ENCODE results near the gene SLC26A2. TPM values are rescaled to one million over a fixed set of nuclear protein-coding genes. Genes with fewer than 3 reads are reported as not detected.

The SLC26A2 gene
- total RNA-seq, 6 experiments from 2014 or later, result 1.3 to 2.4 (median 2.0) TPM

DNA sequence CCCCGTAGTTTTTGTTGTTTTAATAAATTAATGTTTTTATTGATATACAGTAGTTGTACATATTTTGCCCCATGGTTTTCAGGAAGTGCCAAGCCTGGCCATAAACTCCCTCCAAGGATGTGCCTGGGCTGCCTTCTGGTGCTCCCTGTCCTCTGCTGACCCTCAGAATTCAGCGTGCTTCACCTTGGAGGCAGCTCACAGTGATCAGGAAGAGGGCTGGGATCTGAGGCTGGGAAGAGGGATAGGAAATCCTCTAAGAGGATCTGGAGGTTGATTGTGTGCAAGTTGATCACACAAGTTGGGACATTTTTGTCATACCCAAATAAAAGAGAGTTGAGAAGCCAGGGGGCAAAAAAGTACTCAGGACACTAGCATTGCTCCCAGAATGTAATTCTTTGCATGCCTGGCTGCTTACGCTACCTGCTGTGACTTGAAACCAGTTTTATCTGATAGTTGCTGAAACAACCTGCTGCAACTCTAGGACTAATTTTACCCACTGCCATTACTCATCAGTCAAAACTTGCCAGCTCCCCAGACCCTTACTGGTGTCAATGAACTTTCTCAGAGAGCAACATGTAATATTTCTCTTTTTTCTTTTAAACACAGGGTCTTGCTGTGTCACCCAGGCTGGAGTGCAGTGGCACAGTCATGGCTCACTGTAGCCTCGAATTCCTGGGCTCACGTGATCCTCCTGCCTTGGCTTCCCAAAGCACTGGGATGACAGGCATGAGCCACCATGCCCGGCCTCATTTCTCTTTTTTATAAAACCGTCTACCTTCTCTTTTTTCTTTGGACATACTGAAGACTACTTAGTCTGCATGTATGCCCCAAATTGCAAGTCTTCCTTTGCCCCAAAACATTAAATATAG, 44.9 kb upstream of the SLC26A2 start:
- Histone ChIP-seq H3K4me3 (no peak overlapping the region), H3K4me1 (no peaks in the 10 kb centered on the region), H3K27ac (no peak overlapping the region), H3K36me3 (no peaks in the 10 kb centered on the region), H3K9me3 (no peaks in the 10 kb centered on the region), H3K27me3 (no peaks in the 10 kb centered on the region)
- no peak for DNase-seq
- no peak for ATAC-seq
- WGBS (ENCODE audit: insufficient coverage, low coverage, low lambda C conversion rate, missing lambda C conversion rate), result 76% methylated on average over 6 of the region's 7 CpGs
- no peak for TF ChIP-seq POLR2A (IDR thresholded peaks at IDR 0.05)
- TF ChIP-seq, protein P1, sequence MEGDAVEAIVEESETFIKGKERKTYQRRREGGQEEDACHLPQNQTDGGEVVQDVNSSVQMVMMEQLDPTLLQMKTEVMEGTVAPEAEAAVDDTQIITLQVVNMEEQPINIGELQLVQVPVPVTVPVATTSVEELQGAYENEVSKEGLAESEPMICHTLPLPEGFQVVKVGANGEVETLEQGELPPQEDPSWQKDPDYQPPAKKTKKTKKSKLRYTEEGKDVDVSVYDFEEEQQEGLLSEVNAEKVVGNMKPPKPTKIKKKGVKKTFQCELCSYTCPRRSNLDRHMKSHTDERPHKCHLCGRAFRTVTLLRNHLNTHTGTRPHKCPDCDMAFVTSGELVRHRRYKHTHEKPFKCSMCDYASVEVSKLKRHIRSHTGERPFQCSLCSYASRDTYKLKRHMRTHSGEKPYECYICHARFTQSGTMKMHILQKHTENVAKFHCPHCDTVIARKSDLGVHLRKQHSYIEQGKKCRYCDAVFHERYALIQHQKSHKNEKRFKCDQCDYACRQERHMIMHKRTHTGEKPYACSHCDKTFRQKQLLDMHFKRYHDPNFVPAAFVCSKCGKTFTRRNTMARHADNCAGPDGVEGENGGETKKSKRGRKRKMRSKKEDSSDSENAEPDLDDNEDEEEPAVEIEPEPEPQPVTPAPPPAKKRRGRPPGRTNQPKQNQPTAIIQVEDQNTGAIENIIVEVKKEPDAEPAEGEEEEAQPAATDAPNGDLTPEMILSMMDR (IDR thresholded peaks at IDR 0.05), result no peak
- intact Hi-C loops (cut with DNase I), result no loop called here

DNA sequence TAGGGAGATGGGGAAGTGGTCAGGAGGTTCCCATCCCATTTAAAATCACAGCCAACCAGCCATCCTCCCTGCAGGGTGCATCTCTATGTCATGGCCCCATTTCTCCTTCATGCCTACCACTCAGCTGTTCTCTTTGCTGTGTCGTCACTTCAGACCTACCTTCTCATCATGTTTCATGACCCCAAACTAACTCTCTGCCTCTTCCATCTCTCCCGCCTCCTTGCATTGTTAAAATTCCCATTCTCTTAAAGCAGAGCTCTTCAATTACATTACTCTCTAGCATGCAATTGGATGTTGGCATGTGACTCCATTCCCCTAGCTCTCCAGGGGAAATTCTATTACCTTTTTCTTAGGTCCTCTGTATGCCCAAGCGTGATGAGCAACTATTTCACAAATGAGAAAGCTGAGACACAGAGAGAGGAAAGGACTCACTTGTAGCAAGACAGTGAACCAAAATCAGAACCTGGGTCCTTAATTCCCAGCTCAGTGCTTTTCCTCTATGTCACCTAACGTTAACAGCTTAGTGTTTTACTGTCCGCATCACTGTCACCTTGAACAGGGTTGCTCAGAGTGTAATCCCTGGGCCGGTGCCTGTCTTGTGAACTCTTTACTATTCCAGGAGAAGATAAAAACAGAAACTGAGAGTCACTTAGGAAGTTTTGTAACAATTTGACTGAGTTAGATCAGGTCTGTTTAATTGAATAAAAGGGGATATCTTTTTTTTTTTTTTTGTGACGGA, 44.1 kb upstream of the SLC26A2 start:
- 85% methylated on average over 6 of the region's 7 CpGs for WGBS (ENCODE audit: insufficient coverage, low coverage, low lambda C conversion rate, missing lambda C conversion rate)
- no peaks in the 10 kb centered on the region for H3K4me1 ChIP-seq
- no peaks in the 10 kb centered on the region for H3K9me3 ChIP-seq
- no peak for DNase-seq
- no peaks in the 10 kb centered on the region for H3K36me3 ChIP-seq
- no peak for TF ChIP-seq POLR2A (IDR thresholded peaks at IDR 0.05)
- TF ChIP-seq, protein P1 (IDR thresholded peaks at IDR 0.05), result no peak
- ATAC-seq, result no peak
- H3K27ac ChIP-seq, result no peak overlapping the region
- intact Hi-C loops (cut with DNase I), result no loop called here
- H3K27me3 ChIP-seq, result no peaks in the 10 kb centered on the region
- H3K4me3 ChIP-seq, result no peak overlapping the region

DNA sequence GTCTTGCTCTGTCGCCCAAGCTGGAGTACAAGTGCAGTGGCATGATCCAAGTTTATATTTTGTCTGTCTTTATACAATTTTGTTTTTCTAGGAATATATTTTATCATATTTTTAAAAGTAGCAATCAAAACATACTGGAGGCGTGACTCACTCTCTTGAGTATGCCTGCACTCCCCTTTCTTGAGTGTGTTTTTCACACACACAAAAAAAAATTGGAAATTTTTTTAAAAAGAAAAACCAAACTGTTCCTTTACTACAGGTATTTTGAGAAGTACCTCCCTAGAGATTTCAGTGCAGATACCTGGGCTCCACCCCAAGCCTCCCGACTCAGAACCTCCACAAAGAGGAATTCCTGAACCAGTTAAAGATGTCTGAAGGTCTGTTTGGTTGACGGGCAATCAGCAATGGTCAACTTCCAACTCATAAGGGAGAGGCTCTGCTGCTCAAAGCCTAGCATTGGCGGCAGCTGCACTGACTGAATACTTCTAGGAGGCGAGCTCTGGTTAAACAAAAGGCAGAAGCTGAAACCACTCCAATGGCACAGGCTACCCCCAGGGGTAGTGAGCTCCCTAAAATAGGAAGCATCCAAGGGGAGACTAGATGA, 43.4 kb upstream of the SLC26A2 start:
- Histone ChIP-seq H3K27ac (no peak overlapping the region), H3K4me3 (no peak overlapping the region), H3K9me3 (no peaks in the 10 kb centered on the region), H3K4me1 (no peaks in the 10 kb centered on the region), H3K36me3 (no peaks in the 10 kb centered on the region), H3K27me3 (no peaks in the 10 kb centered on the region)
- ATAC-seq (no peak), DNase-seq (no peak)
- TF ChIP-seq, protein P1 (IDR thresholded peaks at IDR 0.05), result no peak
- no peak for TF ChIP-seq POLR2A (IDR thresholded peaks at IDR 0.05)
- intact Hi-C loops (cut with DNase I), result no loop called here
- 80% methylated on average over 5 of the region's 6 CpGs for WGBS (ENCODE audit: insufficient coverage, low coverage, low lambda C conversion rate, missing lambda C conversion rate)

DNA sequence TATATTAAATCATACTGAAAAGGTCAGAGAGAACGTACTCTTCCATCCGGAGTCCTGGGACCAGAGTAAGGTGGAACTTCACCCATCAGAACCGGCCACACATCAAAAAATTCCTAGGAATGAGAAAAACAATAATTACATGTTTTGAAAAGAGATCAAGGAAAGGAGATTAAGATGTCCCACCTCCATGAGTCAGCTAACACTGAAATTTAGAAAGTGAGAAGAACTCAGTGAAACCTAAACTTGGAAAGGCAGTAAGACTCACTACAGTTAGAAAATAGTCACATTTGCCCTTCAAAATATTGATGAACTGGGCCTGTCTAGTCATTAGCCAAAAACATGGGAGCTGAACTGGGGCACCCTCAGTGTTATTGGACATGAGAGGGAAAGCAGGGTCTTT, 39.0 kb upstream of the SLC26A2 start:
- TF ChIP-seq, protein P1 (IDR thresholded peaks at IDR 0.05), result no peak
- TF ChIP-seq POLR2A (IDR thresholded peaks at IDR 0.05), result no peak
- Histone ChIP-seq H3K4me1 (no peaks in the 10 kb centered on the region), H3K4me3 (no peak overlapping the region), H3K27me3 (no peaks in the 10 kb centered on the region), H3K36me3 (no peaks in the 10 kb centered on the region), H3K27ac (no peak overlapping the region), H3K9me3 (no peaks in the 10 kb centered on the region)
- DNase-seq, result no peak
- intact Hi-C loops (cut with DNase I), result no loop called here
- no peak for ATAC-seq
- 93% methylated on average over 3 of the region's 3 CpGs for whole genome bisulfite sequencing (ENCODE audit: insufficient coverage, low coverage, low lambda C conversion rate, missing lambda C conversion rate)
